ENCODE results near the gene VARS2.
A peak's percentile ranks its signal among the peaks of the same experiment; 100 is the strongest.

Gene VARS2

DNA sequence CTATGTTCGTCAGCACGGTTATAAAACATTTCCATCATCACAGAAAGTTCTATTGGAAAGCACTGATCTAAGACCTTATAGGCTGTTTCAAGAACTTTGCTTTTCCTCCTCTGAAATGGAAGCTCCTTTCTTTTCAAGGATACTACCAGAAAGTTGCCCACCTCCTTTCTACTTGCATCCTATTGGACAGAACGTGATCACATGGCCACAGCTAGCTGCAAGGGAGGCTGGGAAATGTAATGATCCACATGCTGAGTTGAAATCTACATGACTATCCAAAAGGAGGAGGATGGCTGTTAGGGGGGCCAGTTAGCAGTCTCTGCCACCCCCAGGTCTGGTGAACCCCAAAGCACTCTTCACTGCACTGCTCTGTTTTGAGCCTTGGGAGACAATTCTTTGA lies 14.6 kb downstream of the VARS2 start:
- DNase-seq (ENCODE audit: low read depth in 3 of 3, low spot score in 1 of 3) = no peak

DNA sequence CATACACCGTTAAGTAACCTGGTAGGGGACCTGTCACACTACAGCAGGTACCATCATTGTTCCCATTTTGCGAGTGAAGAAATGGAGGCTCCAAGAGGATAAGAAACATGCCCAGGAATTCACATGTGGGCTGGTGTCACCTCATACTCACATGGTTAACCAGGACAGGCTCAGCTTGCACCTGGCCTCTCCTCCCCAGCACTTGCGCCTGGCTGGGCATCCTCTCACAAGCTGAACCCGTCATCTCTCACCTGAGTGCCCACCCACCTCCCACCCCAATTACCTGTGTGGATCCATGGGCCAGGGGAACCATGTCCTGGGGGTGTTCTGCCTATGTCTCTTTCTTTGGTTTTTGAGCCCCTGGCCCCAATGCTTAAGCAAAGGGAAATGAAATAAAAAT lies 16.5 kb downstream of the VARS2 start:
- no peak for DNase-seq (ENCODE audit: low read depth in 3 of 3, low spot score in 1 of 3)

DNA sequence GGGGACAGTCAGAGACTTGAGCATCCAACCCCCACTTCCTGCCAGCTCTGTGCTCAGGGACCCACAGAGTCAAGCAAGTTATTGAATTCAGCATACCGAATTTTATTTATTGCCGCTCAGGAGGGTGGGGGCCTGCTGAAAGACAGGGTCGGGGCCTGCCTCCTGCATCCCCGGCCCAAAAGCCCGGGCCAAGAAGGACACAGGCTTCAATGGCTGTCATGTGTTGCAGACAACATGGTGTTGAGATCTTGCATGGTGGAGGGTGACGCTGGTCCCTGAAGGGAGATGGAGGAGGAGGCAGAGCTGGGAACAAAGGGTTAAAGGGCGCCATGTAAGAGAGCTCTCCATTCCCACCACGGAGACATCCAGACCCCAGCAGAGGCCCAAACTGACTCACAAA lies 17.2 kb downstream of the VARS2 start:
- DNase-seq (ENCODE audit: low read depth in 3 of 3, low spot score in 1 of 3) = no peak

DNA sequence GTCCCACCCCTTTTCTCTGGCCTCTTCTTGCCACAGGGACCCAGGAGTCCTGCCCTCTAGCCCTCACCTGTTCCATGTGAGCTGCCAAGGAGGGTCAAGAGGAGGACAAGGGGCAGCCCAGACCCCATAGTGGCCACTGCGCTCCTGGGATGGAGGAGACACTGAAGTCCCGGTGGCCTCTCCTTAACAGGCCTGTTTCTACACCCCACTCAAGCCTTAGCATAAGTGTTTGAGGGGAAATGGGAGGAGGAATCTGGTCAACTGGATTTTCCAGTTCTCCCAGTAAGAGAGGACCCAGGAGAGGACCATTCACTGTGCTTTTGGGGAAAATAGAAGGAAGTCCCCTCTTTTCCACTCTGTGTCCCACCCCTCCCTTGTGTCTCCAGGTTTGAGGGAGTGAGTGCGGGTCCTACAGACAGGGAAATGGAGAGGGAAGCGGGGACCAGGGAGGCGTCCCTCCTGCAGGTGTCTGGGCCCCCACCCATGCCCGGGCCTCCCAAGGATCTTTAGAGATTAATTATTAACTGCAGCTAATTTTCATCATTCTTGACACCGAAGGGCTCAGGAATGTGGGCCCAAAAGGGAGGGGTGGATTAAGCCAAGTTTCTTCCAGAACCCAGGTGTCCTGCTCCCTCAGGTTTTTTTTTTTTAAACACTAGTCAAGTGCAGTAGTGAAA lies 18.1 kb downstream of the VARS2 start, which contains the start of gene SFTA2:
TSS of gene SFTA2 (minus strand) at position 202 of the 677 bp plus-strand sequence. CDS start at position 128, 74 bp downstream.
- no peak for DNase-seq (ENCODE audit: low read depth in 3 of 3, low spot score in 1 of 3)

DNA sequence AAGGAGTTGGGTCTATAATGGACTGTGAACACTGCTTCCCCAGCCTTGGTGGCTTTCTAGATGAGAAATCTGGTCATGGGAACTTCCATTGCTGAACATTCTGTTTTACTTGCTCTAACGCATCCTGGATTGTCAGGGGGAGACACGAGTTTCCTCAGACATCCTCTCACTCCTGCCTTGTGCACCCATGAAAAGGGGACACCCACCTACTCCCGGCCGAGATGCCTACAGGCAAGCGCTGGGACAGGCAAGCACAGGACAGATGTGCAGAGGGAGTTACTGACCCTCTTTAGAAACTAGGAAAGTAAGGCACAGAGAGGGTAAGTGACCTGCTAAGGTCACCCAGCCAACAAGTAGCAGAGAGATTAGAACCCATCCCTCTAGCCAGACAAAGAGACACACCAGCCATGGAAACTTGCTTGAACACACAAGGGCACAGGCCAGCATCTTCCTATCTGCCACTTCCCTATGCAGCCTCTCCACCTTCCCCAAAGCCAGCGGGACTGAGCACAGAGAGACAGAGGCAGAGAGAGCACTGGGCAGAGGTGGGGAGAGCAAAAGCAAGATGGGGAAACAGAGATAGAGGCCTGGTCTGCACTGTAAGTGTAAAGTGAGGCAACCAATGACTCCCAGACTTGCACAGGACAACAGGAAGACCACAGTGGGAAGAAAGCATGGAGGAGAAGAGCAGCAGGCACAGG lies 18.8 kb downstream of the VARS2 start:
- DNase-seq (ENCODE audit: low read depth in 3 of 3, low spot score in 1 of 3) = no peak

DNA sequence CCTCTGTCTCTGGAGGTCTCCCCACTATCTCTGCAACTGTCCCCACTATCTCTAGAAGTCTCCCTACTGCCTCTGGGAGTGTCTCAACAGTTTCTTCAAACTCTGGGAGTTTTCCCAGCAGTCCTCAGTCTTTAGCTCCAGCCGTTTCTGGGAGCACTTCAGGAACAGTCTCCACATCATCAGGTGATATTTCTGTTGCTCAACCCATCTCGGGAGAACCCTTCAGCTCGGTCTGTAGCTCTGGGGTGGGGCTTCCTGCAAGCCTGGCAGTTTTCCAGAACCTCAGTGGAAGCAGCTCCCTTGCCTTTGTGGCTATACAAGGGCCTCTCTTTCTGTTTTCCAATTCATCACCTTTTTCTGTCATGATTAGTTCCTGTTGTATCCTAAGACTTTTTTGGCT lies 21.0 kb downstream of the VARS2 start:
- DNase-seq (ENCODE audit: low read depth in 3 of 3, low spot score in 1 of 3) = no peak

DNA sequence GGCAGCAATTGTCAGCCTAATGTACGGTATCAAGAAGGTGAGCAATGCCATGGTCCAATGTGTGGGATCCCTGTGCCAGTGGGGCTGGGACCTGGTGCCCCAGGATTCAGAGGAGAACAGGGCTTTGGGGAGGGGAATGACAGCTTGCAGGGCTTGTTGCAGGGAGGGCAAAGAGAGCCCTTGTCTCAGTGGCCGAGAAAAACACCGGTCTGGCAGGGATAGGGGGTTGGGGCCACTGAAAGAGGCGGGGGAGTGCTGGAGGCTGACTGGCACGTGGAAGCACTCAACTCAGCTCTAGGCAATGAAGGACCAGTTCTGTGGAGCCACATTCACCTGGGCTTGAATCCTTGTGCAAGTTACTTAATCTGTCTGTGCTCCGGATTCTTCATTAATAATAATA lies 23.2 kb downstream of the VARS2 start:
- no peak for DNase-seq (ENCODE audit: low read depth in 3 of 3, low spot score in 1 of 3)

DNA sequence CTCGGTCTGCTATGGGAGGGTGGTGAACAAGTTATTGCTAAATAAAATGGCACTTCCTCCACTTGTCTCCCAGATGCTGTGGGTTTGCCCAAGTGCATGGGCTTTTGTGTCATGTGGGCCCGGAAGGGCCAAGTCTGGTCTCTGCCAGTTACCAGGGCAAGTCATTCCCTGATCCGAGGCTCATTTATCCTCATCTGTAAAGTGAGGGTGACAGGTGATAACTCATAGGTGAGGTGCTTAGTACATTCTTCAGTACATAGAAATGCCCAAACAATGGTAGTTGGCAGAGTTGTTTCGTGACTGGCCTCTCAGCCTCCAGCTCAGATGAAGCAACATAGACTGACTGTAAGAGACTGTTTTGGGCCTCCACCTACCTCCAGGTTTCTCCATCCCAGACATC lies 24.7 kb downstream of the VARS2 start:
- DNase-seq (ENCODE audit: low read depth in 3 of 3, low spot score in 1 of 3) = no peak

DNA sequence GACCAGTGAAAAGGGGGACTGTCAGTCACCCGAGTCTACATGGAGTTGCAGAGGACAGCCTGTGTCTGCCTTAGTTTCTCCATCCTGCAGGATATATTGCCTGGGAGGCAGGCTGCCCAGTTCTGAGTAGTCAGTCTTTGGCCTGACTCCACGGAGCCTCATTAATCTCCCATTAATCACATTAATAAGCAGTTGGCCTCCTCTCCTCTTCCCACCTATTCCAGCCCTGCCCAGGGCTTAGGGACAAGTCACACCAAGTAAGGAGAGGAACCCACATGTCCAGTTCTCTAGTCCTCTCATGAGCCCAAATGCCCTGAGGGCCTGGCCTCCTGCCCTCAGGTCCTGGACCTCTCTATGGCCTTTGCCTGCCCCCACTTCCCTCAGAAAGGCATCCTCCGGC lies 25.4 kb downstream of the VARS2 start:
- no peak for DNase-seq (ENCODE audit: low read depth in 3 of 3, low spot score in 1 of 3)

DNA sequence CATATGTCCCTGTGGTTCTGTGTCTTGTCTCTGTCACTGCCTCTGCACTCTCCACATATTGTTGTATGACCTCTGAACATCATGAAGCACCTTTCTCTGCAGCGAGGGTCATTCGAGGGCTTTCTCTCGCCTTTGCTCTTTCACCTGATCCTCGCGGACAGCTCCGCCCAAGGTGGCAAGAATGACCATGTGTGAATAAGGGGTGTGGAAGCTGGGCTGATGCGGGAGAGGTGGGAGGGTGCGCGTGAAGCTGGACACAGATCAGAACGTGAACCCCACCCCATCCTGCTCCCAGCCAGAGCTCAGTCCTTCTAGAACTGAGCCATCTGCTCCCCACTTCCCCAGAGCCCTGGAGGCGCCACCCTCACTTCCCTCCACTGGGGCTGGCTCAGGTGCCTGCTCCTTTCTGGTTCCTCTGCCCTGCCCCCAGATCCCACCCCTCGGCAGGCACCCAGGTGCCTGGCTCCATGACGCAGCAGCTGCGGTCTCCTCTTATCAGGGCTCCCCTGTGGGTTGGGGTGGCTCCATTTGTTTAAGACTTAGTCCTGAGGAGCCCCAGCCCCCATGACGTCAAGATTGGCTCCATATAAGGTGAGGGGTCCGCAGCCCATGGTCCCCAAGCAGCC lies 26.4 kb downstream of the VARS2 start, which contains the start of gene MUCL3:
TSS of gene MUCL3 (plus strand) at position 613 of the 626 bp plus-strand sequence. CDS start 27 bp downstream, outside the sequence.
- DNase-seq (ENCODE audit: low read depth in 3 of 3, low spot score in 1 of 3) = no peak

DNA sequence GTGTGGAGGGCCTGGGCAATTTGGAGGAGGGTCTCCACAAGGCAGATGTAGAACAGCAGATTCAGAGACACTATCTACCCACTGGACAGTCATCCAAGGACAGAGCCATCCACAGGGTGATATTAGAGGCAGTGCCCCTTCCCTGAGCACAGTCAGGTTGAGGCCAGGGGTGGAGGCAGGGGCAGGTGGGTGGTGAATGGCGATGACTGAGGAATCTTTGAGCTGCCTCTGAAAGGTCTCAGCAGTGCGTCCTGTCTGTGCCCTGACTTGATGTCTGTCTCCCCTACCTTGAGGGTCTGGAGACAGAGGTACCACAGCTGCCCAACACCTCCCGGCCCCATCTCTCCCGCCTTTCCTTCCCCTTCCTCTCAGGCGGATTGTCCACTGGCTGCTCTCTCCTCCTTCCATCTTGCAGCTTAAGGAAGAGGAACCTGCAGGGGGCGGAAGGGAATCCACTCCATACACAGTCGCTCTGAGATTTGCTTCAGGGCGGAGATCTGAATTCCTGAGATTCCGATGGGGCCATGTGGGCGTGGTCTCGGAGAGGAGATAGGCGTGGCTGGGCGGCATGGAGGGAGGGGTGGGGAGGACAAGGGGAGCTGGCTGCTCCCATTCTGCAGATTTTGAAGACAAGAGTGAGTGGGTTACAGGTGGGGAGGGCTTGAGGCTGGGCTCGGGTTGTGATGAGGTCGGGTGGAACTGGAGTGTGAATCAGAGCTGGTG lies 28.5 kb downstream of the VARS2 start:
- no peak for DNase-seq (ENCODE audit: low read depth in 3 of 3, low spot score in 1 of 3)

DNA sequence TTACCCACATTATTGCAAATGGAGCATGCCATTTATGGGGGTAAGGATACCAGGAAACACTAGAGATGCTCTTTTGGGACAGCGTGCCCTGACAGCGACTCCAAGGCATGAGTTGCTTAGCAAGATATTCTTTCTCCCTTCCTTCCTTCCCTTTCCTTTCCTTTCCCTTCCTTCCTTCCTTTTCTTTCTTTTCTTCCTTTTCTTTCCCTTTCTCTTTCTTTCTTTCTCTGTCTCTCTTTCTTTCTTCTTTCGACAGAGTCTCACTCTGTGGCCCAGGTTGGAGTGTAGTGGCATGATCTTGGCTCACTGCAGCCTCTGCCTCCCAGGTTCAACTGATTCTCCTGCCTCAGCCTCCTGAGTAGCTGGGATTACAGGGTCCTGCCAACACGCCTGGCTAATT lies 30.0 kb downstream of the VARS2 start:
- no peak for DNase-seq (ENCODE audit: low read depth in 3 of 3, low spot score in 1 of 3)

DNA sequence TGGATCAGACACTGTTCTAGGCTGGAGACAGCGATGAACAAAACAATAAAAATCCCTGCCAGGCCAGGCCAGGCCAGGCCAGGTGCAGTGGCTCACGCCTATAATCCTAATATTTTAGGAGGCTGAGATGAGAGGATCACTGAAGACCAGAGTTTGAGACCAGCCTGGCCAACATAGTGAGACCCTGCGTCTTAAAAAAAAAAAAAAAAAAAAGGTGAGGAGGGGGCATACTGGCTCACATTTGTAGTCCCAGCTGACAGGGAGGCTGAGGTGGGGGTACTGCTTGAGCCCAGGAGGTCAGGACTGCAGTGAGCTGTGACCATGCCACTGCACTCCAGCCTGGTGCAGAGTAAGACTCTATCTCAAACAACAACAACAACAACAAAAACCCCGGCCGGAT lies 31.2 kb downstream of the VARS2 start:
- DNase-seq (ENCODE audit: low read depth in 3 of 3, low spot score in 1 of 3) = no peak

DNA sequence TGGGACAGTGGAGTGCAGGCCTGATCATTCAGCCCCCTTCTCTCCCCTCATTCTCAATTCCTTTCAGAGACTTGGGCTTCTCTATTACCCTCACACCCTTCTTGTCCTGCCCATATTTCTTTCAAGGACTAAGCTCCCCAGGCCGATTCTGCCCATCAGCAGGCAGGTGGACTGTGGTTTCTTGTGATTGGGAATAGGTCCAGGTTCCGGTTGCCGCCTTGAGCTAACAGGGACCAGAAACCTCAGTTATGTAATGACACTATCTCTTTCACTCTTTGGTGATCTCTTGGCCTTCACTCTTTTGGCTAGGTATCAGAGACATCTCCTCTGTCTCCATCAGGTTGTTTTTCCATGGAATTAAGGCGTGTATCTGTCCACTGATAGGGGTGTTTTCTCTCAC lies 33.2 kb downstream of the VARS2 start:
- no peak for DNase-seq (ENCODE audit: low read depth in 3 of 3, low spot score in 1 of 3)

DNA sequence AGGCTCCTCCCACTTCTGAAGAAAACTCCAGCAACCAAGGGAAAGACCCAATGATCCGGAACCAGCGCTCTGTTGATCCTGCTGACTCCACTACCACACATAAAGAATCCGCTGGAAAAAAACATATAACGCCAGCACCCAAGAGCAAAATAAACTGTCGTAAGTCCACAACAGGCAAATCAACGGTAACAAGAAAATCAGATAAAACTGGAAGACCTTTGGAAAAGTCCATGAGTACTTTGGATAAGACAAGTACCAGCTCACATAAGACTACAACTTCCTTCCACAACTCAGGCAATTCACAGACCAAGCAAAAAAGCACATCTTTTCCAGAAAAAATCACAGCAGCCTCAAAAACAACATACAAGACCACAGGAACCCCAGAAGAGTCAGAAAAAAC lies 34.8 kb downstream of the VARS2 start:
- DNase-seq (ENCODE audit: low read depth in 3 of 3, low spot score in 1 of 3) = no peak

DNA sequence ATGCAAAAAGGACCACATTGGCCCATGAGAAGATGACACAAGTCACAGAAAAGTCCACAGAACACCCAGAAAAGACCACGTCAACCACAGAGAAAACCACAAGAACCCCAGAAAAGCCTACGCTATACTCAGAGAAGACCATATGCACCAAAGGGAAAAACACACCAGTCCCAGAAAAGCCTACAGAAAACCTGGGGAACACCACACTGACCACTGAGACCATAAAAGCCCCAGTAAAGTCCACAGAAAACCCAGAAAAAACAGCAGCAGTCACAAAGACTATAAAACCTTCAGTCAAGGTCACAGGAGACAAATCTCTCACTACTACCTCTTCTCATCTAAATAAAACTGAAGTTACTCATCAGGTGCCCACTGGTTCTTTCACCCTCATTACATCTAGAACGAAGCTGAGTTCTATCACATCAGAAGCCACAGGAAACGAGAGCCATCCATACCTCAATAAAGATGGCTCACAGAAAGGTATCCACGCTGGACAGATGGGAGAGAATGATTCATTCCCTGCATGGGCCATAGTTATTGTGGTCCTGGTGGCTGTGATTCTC lies 38.0 kb downstream of the VARS2 start:
- no peak for DNase-seq (ENCODE audit: low read depth in 3 of 3, low spot score in 1 of 3)

DNA sequence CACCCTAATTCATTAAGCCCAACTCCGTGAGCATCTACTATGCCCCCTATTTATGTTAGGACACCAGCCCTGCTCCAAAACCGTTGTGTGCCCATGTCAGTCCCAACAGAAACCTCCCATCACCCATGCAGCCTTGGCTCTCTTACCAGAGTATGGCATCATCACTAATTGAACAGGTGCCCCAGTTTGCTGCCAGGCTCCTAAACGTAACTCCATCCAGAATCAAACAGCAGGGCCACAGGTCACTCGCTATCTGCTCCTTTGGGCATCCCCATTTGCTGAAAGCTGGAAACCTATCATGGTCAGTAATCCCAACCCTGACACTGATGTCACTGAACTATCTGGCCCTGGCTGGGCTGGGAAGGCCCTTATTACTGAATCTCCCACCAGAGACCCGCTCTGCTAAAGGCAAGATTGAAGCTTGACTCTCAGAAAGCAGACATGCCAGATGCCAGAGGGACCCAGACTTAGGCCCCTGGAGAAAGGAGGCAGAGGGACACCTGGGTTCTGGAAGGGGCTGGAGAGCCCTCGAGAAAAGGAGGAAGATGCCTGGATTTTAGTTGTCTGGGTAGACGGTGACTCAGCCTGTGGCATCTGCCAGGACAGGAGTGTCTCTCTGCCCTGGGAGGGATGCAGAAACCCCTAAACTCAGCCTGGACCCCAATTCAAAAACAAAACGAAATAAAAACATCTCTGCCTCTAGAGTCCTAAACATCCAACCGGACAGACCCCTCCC lies 40.8 kb downstream of the VARS2 start:
- DNase-seq (ENCODE audit: low read depth in 3 of 3, low spot score in 1 of 3) = no peak

DNA sequence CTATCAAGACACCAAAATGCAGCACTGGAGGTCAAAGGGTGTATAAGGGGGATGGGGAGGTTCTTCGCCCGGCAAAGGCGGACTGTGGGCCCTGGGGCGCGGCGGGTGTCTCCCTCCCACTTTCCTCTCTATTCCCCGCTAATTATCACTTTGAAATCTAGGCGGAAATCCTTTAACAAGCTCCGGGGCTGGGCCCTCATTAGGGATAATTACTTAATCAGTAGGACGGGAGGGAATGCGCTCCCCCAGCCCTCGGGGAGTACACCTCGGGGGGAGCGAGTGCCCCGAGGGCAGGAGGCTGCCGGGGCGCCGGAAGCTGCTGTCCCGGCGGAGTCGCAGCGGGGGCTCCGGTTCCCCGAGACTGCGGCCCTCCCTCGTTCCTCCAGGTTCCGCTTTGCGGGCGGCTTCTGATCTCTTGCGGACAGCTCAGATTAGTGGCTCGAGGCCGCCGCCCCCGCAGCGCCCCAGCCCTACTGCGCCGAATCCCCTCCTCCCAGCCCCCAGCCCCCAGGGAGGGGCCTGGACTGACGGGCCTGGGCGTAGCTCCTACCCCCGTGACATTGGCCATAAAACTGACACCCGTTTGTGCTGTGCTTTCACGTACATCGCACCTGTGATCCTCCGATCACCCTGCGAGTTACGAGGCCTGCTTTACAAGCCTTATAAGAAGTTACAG lies 41.5 kb downstream of the VARS2 start:
- DNase-seq (ENCODE audit: low read depth in 3 of 3, low spot score in 1 of 3) = peak; percentile 13 to 69 (median 41)

DNA sequence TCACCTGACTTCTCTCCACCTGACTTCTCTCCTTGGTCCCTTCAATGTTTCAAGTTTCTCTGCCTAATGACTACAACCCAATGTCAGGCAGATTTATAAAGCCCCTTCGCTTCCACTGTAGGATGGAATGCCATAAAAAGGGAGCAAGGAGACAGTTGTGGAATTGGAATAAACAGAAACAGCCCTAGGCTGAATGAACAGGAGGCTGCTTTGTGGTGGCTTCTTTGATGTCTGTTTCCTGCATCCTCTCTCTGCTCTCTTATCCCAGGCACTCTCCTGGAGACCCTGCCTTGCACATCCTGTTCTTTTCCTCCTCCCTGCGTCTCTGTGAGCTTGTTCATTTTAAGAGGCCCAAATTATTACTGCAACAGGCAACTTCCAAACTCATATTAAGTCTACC lies 43.7 kb downstream of the VARS2 start:
- no peak for DNase-seq (ENCODE audit: low read depth in 3 of 3, low spot score in 1 of 3)

Data from stimulated activated CD4-positive, alpha-beta T cell treated with anti-CD3 and anti-CD28 coated beads, TNF-alpha, amount 100 ng/mL, for 1 hour (primary cell).